Thyroid gland (tissue), 4 donors: ENCODE results near the gene AMPD3.

Source experiments
- POLR2A ChIP-seq, 2 donors: fragments of 450-650 bp; IDR thresholded peaks; one replicate each; pipeline ENCODE4 v1.6.1; 2017; ENCODE audit warnings: antibody characterized with exemption in 2 of 2, mild to moderate bottlenecking in 2 of 2, moderate library complexity in 1 of 2
- TF ChIP-seq, protein P1 (sequence below), 6 experiments: fragments of 200-600 bp in 3 of 6; fragments of 450-650 bp in 3 of 6; sonication (generic) in 3 of 6; IDR thresholded peaks; one replicate each; pipeline ENCODE4 v1.5.1; 2016 to 2019; ENCODE audit warnings: antibody characterized with exemption in 6 of 6, mild to moderate bottlenecking in 2 of 6, inconsistent platforms in 1 of 6, moderate library complexity in 1 of 6

DNA sequence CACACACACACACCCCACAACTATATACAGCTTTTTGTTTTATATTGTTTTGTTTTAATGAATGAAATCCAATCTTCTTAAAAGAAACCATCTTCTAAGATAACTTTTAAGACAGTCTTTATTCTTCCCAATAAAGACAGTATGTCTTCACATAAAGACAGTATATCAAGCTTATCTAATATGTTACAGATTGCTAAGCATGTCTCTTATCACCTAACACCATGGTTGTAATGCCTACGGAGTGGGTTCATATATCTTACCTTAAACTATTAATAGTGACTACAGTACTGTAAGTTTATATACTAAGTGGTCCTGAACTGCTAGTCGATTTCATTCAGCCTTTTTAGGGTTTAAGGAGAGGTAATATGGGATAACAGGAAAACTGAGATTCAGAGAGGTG, 77.5 kb downstream of the AMPD3 start:
- TF ChIP-seq, protein P1, sequence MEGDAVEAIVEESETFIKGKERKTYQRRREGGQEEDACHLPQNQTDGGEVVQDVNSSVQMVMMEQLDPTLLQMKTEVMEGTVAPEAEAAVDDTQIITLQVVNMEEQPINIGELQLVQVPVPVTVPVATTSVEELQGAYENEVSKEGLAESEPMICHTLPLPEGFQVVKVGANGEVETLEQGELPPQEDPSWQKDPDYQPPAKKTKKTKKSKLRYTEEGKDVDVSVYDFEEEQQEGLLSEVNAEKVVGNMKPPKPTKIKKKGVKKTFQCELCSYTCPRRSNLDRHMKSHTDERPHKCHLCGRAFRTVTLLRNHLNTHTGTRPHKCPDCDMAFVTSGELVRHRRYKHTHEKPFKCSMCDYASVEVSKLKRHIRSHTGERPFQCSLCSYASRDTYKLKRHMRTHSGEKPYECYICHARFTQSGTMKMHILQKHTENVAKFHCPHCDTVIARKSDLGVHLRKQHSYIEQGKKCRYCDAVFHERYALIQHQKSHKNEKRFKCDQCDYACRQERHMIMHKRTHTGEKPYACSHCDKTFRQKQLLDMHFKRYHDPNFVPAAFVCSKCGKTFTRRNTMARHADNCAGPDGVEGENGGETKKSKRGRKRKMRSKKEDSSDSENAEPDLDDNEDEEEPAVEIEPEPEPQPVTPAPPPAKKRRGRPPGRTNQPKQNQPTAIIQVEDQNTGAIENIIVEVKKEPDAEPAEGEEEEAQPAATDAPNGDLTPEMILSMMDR (IDR thresholded peaks at IDR 0.05), result no peak
- TF ChIP-seq POLR2A (IDR thresholded peaks at IDR 0.05), result no peak
